Dendritic cell treated with granulocyte-macrophage colony-stimulating factor and Interleukin-4, amounts not matched to agents 40 ng/mL and 50 ng/mL, for 4 days (primary cell): Measurements from ENCODE around the gene FPR1.
"Not testable (repeated sequence)": the region's sequence is repeated elsewhere in the genome, so short reads cannot be mapped to it uniquely, and the experiment has no call there.

ENCODE experiments used
- H3K27ac Mint-ChIP-seq: one replicate; pipeline ENCODE4 v1.8.0; 2022; ENCODE audit warnings: mild to moderate bottlenecking, mixed read lengths
- H3K27me3 Mint-ChIP-seq: one replicate; pipeline ENCODE4 v1.8.0; 2022; ENCODE audit warnings: mild to moderate bottlenecking, mixed read lengths
- H3K36me3 Mint-ChIP-seq: one replicate; pipeline ENCODE4 v1.8.0; 2022; ENCODE audit warnings: low read depth, mixed read lengths
- H3K4me1 Mint-ChIP-seq: one replicate; pipeline ENCODE4 v1.8.0; 2022; ENCODE audit warnings: low read depth, mixed read lengths
- H3K4me3 Mint-ChIP-seq: one replicate; pipeline ENCODE4 v1.8.0; 2022; ENCODE audit warnings: mild to moderate bottlenecking, moderate library complexity, mixed read lengths
- H3K9me3 Mint-ChIP-seq: one replicate; pipeline ENCODE4 v1.8.0; 2022; ENCODE audit warnings: mixed read lengths
- intact Hi-C: fragments of 100-400 bp; cut with micrococcal nuclease; formaldehyde crosslinking; loops from one replicate; pipeline ENCODE4 v1.15.0; 2022

Gene FPR1

DNA sequence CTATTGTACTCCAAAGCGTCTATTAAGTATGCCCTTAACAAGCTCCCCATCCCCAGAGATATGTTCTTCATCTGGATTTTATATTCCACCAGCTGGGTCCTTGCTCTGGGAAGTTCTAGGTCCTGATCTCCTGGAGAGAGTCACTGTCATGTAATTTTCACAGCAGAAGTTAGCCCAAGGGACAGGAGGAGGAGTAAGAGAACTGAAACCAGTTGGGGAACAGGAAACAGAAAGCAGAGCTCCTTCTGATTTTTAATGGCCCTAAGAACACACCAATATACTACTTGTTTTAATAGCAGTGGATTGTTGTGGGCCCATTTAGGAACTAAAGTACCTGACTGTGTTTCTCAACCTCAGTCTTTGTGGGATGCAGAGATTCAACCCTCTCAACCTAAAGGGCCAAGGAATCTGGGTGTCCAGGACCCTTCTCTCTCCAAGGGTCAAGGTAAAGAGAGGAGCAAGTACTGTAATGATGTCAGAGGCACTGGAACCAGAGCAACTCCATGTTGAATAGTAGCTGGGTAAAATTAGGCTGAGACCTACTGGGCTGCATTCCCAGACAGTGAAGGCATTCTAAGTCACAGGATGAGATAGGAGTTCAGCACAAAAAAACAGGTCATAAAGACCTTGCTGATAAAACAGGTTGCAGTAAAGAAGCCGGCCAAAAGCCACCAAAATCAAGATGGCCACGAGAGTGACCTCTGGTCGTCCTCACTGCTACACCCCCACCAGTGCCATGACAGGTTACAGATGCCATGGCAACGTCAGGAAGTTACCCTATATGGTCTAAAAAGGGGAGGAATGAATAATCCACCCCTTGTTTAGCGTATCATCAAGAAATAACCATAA lies 35.2 kb upstream of the FPR1 start:
- Mint-ChIP-seq H3K36me3 (no peaks in the 10 kb centered on the region), H3K4me3 (peak overlapping the region; percentile 48), H3K4me1 (peaks cover 58% of the 10 kb centered on the region), H3K27ac (no peak overlapping the region), H3K27me3 (no peaks in the 10 kb centered on the region), H3K9me3 (no peaks in the 10 kb centered on the region)
- intact Hi-C loops: no loop called here

DNA sequence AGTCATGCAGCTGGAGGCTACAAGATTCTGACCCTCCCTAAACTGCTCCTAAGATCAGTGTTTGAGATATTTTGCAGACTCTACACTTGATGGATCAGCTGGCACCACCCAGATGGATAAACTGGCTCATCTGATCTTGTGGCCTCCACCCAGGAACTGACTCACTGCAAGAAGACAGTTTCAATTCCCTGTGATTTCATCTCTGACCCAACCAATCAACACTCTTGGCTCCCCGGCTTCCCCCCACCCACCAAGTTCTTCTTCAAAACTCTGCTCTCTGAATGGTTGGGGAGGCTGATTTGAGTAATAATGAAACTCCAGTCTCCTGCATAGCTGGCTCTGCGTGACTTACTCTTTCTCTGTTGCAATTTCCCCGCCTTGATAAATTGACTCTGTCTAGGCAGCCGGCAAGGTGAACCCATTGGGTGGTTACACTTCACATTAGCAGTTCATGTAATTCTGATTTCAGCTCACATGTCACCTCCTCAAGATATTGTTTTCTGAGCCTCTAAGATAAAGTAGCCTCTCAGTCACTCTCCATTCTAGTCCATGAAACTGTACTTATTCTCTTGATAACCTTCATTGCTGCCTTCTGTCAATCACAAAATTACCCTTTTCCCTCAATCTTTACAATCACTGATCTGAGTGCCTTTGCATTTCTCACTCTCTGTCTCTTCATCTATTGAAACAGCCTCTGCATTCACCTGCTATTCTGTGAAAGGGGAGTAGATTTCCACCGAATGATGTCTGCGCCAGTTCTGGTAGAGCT lies 33.4 kb upstream of the FPR1 start:
- H3K27me3 Mint-ChIP-seq: no peaks in the 10 kb centered on the region
- no peak overlapping the region for H3K4me3 Mint-ChIP-seq
- H3K4me1 Mint-ChIP-seq: peaks cover 60% of the 10 kb centered on the region
- intact Hi-C loops: loop anchor here (1.0 to 5.0 kb wide), 2 partner anchors 11 to 37 kb away; no protein-coding TSS in a partner anchor
- no peaks in the 10 kb centered on the region for H3K36me3 Mint-ChIP-seq
- H3K27ac Mint-ChIP-seq: no peak overlapping the region
- H3K9me3 Mint-ChIP-seq: no peaks in the 10 kb centered on the region

DNA sequence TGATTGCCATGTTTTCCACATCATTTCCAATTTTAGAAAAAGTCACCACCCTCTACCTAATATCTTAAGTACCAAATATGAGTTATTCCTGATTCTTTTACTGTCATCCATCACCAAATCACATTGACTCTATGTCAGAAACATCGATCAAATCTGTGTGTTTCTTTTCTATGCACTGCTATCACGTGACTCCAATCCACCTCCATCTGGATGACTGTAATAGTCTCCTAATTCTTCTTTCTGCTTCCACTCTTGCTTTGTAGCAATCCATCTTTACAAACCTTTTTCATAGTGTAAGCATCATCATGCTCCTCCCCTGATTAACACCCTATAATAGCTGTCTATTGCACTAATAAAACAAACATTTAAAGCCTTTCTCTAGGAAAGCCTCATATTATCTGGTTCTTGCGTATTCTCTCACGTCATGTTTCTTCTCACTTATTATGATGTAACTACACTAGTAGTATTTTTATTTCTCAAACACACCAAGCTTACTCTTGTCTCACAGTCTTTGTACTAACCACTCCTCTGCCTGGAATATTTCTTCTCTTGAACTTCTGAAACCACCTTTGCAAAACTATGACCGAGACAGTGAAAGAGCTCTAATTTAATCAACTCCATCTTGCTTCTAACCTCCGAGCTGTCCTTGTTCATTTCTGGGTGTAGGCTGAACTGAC lies 32.6 kb upstream of the FPR1 start:
- intact Hi-C loops: loop anchor here (5.0 kb wide), 1 partner anchor 38 kb away; no protein-coding TSS in a partner anchor
- Mint-ChIP-seq H3K4me1 (peaks cover 60% of the 10 kb centered on the region), H3K36me3 (no peaks in the 10 kb centered on the region), H3K4me3 (no peak overlapping the region), H3K27ac (no peak overlapping the region), H3K27me3 (no peaks in the 10 kb centered on the region), H3K9me3 (no peaks in the 10 kb centered on the region)

- peaks cover 60% of the 10 kb centered on the region for H3K4me1 Mint-ChIP-seq
- intact Hi-C loops: loop anchor here (5.0 kb wide), 1 partner anchor 39 kb away; no protein-coding TSS in a partner anchor
- no peaks in the 10 kb centered on the region for H3K27me3 Mint-ChIP-seq
These were observed 31.7 kb upstream of the FPR1 start for GRCh38 chr19:51783372-51783771.

GRCh38 chr19:51781999-51782398 lies 30.3 kb upstream of the FPR1 start:
- Mint-ChIP-seq H3K27me3 (no peaks in the 10 kb centered on the region), H3K4me3 (no peak overlapping the region), H3K27ac (peak overlapping the region; percentile 13), H3K36me3 (no peaks in the 10 kb centered on the region), H3K9me3 (no peaks in the 10 kb centered on the region), H3K4me1 (peaks cover 60% of the 10 kb centered on the region)
- intact Hi-C loops: loop anchor here (5.0 kb wide), 1 partner anchor 40 kb away; no protein-coding TSS in a partner anchor

More at GRCh38 chr19:51783372-51783771, 31.7 kb upstream of the FPR1 start:
- no peaks in the 10 kb centered on the region for H3K36me3 Mint-ChIP-seq
- H3K4me3 Mint-ChIP-seq: no peak overlapping the region
- no peaks in the 10 kb centered on the region for H3K9me3 Mint-ChIP-seq
- H3K27ac Mint-ChIP-seq: no peak overlapping the region

DNA sequence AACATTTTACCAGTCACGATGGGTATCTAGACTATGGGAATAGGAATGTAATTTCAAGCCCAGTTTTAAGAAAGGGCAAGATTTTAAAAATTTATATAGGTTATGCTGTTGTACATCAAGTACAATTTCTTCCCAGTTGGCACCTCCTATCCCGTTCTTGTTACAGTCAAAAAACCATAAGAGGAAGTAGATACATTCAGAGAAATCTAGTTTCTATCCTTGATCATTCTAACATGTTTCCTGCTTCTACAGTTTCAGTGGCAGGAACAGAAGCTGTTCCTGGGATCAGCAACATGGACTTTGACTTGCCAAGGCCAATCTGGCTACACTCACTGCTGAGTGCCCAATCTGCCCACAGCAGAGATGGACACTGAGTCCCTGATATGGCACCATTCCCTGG lies 28.6 kb upstream of the FPR1 start:
- Mint-ChIP-seq H3K27ac (peak overlapping the region; percentile 75), H3K27me3 (peaks cover 5% of the 10 kb centered on the region), H3K4me3 (peak overlapping the region; percentile 13), H3K36me3 (no peaks in the 10 kb centered on the region), H3K4me1 (peaks cover 68% of the 10 kb centered on the region), H3K9me3 (no peaks in the 10 kb centered on the region)
- intact Hi-C loops: loop anchor here (5.0 kb wide), 1 partner anchor 42 kb away; no protein-coding TSS in a partner anchor

GRCh38 chr19:51779703-51780102 lies 28.0 kb upstream of the FPR1 start:
- H3K4me3 Mint-ChIP-seq: no peak overlapping the region
- H3K27ac Mint-ChIP-seq: peak overlapping the region; percentile 75
- peaks cover 9% of the 10 kb centered on the region for H3K27me3 Mint-ChIP-seq
- intact Hi-C loops: loop anchor here (2.0 to 5.0 kb wide), 3 partner anchors 43 to 112 kb away; no protein-coding TSS in a partner anchor
- no peaks in the 10 kb centered on the region for H3K36me3 Mint-ChIP-seq
- peaks cover 70% of the 10 kb centered on the region for H3K4me1 Mint-ChIP-seq
- H3K9me3 Mint-ChIP-seq: no peaks in the 10 kb centered on the region

DNA sequence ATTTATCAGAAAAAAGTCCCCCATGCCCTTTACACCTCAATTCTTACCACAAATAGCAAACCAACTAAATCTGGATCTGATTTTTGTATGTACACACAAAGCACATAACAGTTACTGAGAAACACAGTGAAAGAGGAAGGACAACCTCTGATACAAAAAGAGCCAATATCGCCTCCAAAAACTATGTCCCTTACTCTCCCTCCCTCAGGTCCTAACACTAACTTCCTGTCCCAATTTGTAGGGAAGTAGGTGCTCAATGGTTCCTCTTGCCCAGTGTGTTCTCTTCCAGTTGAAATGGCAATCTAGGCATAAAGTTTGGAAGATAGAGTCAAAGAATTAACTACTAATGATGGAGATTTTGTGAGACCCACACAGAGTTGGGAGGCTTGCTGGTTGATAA lies 27.5 kb upstream of the FPR1 start:
- Mint-ChIP-seq H3K36me3 (no peaks in the 10 kb centered on the region), H3K27ac (no peak overlapping the region), H3K9me3 (no peaks in the 10 kb centered on the region), H3K27me3 (peaks cover 9% of the 10 kb centered on the region), H3K4me3 (no peak overlapping the region), H3K4me1 (peaks cover 70% of the 10 kb centered on the region)
- intact Hi-C loops: loop anchor here (2.0 to 5.0 kb wide), 2 partner anchors 52 to 112 kb away; no protein-coding TSS in a partner anchor

GRCh38 chr19:51777570-51778462 lies 26.1 kb upstream of the FPR1 start:
- Mint-ChIP-seq H3K9me3 (peaks cover 8% of the 10 kb centered on the region), H3K36me3 (peaks cover 5% of the 10 kb centered on the region), H3K4me1 (peaks cover 70% of the 10 kb centered on the region), H3K27me3 (peaks cover 9% of the 10 kb centered on the region), H3K4me3 (no peak overlapping the region), H3K27ac (peak overlapping the region; percentile 39)
- intact Hi-C loops: loop anchor here (2.0 to 5.0 kb wide), 2 partner anchors 53 to 111 kb away; no protein-coding TSS in a partner anchor

DNA sequence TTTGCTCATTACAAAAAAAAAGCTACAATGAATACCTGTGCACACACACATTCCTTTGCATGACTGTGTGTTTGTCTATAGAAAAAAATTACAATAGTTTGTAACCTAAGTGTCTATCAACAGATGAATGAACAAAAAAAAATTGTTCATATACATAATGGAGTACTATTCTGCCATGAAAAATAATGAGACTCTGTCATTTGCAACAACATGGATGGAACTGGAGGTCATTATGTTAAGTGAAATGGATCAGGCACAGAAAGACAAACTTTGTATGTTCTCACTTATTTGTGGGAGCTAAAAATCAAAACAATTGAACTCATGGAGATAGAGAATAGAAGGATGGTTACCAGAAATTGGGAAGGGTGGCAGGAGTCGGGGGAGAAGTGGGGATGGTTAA lies 24.9 kb upstream of the FPR1 start:
- H3K9me3 Mint-ChIP-seq: peaks cover 11% of the 10 kb centered on the region
- H3K4me3 Mint-ChIP-seq, H3K36me3 Mint-ChIP-seq, H3K27ac Mint-ChIP-seq, H3K27me3 Mint-ChIP-seq: not testable (repeated sequence)
- peaks cover 69% of the 10 kb centered on the region for H3K4me1 Mint-ChIP-seq
- intact Hi-C loops: loop anchor here (5.0 kb wide), 1 partner anchor 109 kb away; no protein-coding TSS in a partner anchor

DNA sequence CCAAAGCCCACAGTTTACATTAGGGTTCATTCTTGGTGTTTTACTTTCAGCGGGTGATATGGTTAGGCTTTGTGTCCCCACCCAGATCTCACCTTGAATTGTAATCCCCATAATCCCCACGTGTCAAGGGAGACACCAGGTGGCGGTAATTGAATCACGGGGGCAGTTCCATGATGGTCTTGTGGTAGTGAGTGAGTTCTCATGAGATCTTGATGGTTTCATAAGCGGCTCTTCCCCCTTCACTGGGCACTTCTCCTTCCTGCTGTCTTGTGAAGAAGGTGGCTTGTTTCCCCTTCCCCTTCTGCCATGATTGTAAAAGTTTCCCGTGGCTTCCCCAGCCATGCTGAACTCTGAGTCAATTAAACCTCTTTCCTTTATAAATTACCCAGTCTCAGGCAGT lies 21.3 kb upstream of the FPR1 start:
- H3K27ac Mint-ChIP-seq: no peak overlapping the region
- peaks cover 11% of the 10 kb centered on the region for H3K9me3 Mint-ChIP-seq
- peaks cover 7% of the 10 kb centered on the region for H3K36me3 Mint-ChIP-seq
- intact Hi-C loops: loop anchor here (5.0 kb wide), 1 partner anchor 36 kb away; no protein-coding TSS in a partner anchor
- H3K27me3 Mint-ChIP-seq: peaks cover 9% of the 10 kb centered on the region
- H3K4me1 Mint-ChIP-seq: peaks cover 53% of the 10 kb centered on the region
- no peak overlapping the region for H3K4me3 Mint-ChIP-seq

GRCh38 chr19:51771376-51772130 lies 19.9 kb upstream of the FPR1 start:
- Mint-ChIP-seq H3K36me3 (peaks cover 7% of the 10 kb centered on the region), H3K4me1 (peaks cover 42% of the 10 kb centered on the region), H3K4me3 (peak overlapping the region; percentile 32), H3K9me3 (peaks cover 11% of the 10 kb centered on the region), H3K27ac (peak overlapping the region; percentile 72), H3K27me3 (peaks cover 7% of the 10 kb centered on the region)
- intact Hi-C loops: loop anchor here (5.0 kb wide), 1 partner anchor 34 kb away; no protein-coding TSS in a partner anchor
